ENCODE measurements around the gene AGAP3. TPM values are rescaled to one million over a fixed set of nuclear protein-coding genes. Genes with fewer than 3 reads are reported as not detected.

The AGAP3 gene
- total RNA-seq, 2 experiments from 2014 or later: 20.6 to 22.0 TPM

DNA sequence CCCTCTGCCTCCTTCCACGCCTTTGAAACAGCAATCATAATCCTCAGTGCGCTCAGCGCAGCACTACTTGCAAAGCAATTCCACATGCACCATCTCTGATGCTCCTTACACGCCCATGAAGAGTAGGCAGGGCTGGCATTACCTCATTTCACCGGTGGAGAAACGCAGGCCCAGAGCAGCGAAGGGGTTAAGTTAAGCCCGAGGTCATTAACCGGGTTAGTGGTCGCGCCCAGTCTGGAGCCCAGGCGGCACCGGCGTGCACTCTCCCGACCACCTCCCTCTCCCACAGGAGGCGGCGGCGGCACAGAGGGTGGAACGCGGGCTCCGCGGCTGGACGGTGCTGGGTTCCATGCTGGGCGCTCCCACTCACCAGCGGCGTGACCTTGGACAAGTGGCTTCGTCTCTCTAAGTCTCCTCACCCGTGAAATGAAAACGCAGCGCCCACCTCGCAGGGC, 6.2 kb upstream of the AGAP3 start:
- ChIA-PET CTCF (interaction anchor here (0.7 to 1.2 kb wide), 4 partner anchors 11 to 63 kb away, joined by 3 to 6 read pairs (median 3); no protein-coding TSS in a partner anchor), POLR2A (interaction anchor here (1.2 kb wide), 1 partner anchor 11 kb away, joined by 3 read pairs; no protein-coding TSS in a partner anchor)
- peaks cover 33% of the 10 kb centered on the region for H3K4me1 Mint-ChIP-seq (ENCODE audit: low read depth)
- TF ChIP-seq, protein P1, sequence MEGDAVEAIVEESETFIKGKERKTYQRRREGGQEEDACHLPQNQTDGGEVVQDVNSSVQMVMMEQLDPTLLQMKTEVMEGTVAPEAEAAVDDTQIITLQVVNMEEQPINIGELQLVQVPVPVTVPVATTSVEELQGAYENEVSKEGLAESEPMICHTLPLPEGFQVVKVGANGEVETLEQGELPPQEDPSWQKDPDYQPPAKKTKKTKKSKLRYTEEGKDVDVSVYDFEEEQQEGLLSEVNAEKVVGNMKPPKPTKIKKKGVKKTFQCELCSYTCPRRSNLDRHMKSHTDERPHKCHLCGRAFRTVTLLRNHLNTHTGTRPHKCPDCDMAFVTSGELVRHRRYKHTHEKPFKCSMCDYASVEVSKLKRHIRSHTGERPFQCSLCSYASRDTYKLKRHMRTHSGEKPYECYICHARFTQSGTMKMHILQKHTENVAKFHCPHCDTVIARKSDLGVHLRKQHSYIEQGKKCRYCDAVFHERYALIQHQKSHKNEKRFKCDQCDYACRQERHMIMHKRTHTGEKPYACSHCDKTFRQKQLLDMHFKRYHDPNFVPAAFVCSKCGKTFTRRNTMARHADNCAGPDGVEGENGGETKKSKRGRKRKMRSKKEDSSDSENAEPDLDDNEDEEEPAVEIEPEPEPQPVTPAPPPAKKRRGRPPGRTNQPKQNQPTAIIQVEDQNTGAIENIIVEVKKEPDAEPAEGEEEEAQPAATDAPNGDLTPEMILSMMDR (IDR thresholded peaks at IDR 0.05): peak; percentile 8
- peaks cover 21% of the 10 kb centered on the region for H3K36me3 Mint-ChIP-seq (ENCODE audit: low read depth)
- intact Hi-C loops (cut with micrococcal nuclease): no loop called here
- H3K4me3 Mint-ChIP-seq: peak overlapping the region; percentile 83
- ATAC-seq (peak; percentile 0), DNase-seq (no peak)
- no peaks in the 10 kb centered on the region for H3K9me3 Mint-ChIP-seq
- H3K27ac Mint-ChIP-seq: peak overlapping the region; percentile 80
- peaks cover 4% of the 10 kb centered on the region for H3K27me3 Mint-ChIP-seq

DNA sequence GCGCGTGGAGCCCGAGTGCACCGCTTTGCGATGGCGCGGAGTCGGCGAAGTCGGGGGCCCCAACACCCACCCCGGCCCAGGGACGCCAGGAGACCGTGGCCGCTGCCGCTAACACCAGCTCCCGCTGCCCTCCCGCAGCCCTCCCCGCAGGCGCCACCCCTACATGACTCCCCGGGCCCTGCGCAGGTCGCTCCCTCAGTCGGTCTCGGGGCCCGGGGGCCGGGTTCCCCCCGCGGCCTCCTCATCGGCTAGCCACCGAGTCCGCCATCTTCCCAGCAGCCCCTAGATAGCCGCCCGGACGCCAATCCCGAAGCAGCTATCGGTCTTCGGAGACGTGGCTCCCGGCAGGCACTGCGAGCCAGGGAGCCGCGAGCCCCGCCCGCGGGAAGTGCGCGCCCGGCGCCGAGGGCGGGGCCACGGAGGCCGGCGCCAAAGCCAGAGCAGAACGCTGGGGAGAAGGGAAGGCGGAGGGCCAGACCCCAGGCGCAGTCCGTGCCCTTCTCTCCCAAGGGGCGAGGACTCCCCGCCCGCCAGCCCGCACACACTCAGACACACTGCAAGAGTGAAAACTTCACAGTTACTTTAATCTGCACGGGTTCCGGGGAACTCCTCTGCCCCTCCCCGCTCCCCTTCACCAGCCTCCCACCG, 5.6 kb upstream of the AGAP3 start, which contains the start of gene FASTK:
Gene FASTK, minus strand, starts transcription at position 288 of the 648 bp plus-strand sequence. Its CDS starts 43 bp downstream, at position 245.
- Mint-ChIP-seq H3K4me1 (ENCODE audit: low read depth) (peaks cover 37% of the 10 kb centered on the region), H3K27ac (peak within 1 kb of the TSS; percentile 80), H3K27me3 (peaks cover 10% of the 10 kb centered on the region), H3K4me3 (peak within 1 kb of the TSS; percentile 99), H3K36me3 (ENCODE audit: low read depth) (peaks cover 21% of the 10 kb centered on the region), H3K9me3 (no peaks in the 10 kb centered on the region)
- CTCF ChIA-PET: interaction anchor here (0.7 to 1.2 kb wide), 4 partner anchors 10 to 63 kb away, joined by 3 to 6 read pairs (median 3); no protein-coding TSS in a partner anchor
- peak; percentile 92 for DNase-seq
- TF ChIP-seq, protein P1 (IDR thresholded peaks at IDR 0.05): no peak
- POLR2A ChIA-PET: interaction anchor here (1.2 kb wide), 1 partner anchor 12 kb away, joined by 3 read pairs; no protein-coding TSS in a partner anchor
- ATAC-seq: peak; percentile 86
- intact Hi-C loops (cut with micrococcal nuclease): no loop called here

DNA sequence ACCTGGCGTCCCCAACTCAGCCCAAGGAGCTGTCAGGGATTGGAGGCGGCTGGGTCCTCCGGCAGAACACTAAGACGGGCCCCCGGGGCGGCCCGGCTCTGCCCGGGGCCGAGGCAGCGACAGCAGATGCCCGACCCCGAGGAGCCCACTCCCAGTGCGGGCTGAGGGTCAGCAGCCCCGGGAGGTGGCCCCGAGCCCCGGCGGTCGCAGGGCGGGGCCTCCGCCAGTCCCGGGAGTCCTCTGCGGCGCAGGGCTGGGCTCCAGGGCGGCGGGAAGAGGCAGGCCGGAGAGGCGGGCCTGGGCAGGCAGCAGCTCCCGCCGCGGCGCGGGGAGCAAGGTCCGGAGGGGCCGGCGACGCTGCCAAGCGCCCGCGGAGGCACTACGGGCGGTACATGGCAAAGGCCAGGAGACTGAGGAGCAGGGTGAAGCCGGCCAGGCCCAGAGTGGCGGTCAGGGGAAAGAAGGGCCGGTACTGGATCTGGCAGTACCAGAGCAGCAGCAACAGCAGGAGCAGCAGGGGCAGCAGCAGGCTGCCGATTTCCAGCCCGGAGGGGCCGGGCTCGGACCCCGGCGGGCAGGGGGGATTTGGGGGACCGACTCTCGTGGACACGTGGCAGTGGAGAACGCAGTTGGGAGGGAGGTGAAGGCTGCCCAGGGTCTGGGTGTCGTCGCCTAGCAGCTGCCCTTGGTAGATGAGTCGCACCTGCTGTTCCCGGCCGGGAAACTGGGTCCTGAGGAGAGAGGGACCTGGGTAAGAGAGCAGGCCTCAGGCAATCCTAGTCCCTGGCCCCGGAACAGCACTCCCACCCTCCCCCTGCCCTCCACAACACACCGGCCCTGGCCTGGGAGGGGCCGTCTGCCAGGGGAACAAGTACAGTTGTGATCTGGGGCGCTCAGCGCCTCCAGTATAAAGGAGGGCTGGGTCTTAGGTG, 4.8 kb upstream of the AGAP3 start:
- Mint-ChIP-seq H3K4me1 (ENCODE audit: low read depth) (peaks cover 39% of the 10 kb centered on the region), H3K27me3 (peaks cover 13% of the 10 kb centered on the region), H3K27ac (peak overlapping the region; percentile 76), H3K9me3 (no peaks in the 10 kb centered on the region), H3K36me3 (ENCODE audit: low read depth) (peaks cover 18% of the 10 kb centered on the region), H3K4me3 (peak overlapping the region; percentile 99)
- DNase-seq: no peak
- intact Hi-C loops (cut with micrococcal nuclease): loop anchor here (2.0 kb wide), 1 partner anchor 23 kb away; the partner anchor contains the start of gene SLC4A2
- POLR2A ChIA-PET: interaction anchor here (1.2 kb wide), 1 partner anchor 13 kb away, joined by 3 read pairs; no protein-coding TSS in a partner anchor
- no peak for ATAC-seq
- CTCF ChIA-PET: interaction anchor here (1.0 to 3.7 kb wide), 4 partner anchors 9 to 64 kb away, joined by 3 to 38 read pairs (median 4); no protein-coding TSS in a partner anchor
- TF ChIP-seq, protein P1 (IDR thresholded peaks at IDR 0.05): no peak

DNA sequence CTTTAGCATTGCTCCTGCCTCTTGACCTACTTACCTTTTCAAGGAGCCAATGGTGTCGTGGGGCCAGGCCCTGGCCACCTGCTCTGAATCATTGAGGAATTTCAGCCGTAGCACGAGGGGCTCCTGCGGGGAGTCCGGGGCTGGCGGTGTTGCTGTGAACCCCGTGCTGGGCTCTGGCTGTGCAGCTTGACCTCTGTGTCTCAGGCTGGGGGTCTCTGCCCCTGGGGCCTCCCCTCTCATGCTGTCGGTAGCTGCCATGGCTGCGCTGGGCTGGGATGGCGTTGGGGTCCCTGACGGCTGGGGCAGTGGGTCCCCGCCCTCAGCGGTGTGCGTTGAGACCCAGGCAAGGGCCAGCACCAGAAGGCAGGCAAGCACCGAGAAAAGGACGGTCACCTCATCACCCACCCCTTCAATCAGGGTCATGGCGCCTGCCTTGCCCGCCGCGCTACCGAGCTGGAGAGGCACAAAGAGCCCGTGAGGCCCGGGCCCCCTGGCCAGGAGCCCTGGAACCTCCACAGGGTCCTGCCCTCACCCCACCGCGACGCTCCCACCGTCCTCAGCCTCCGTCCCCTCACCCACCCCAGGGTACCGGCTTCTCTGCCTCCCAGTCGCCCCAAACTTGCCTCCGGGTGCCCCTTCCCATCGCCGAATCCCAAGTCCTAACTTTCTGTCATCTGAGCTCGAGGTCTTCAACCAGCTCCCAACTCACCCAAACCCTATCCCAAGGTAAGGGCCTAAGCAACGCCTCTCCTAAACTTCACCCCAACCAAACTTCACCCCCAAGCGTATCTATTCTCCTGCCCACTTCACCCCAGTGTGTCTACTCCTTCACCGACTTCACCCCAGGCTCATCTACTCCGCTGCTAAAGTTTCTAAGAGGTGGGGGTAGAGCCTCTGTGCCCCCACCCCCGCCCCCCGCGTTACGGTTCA, 3.9 kb upstream of the AGAP3 start:
- peaks cover 38% of the 10 kb centered on the region for H3K4me1 Mint-ChIP-seq (ENCODE audit: low read depth)
- peaks cover 18% of the 10 kb centered on the region for H3K36me3 Mint-ChIP-seq (ENCODE audit: low read depth)
- ChIA-PET CTCF (interaction anchor here (1.0 to 3.7 kb wide), 5 partner anchors 22 to 120 kb away, joined by 3 to 38 read pairs (median 3); no protein-coding TSS in a partner anchor), POLR2A (interaction anchor here (0.7 to 1.3 kb wide), 2 partner anchors 44 to 74 kb away, joined by 3 to 4 read pairs; no protein-coding TSS in a partner anchor)
- H3K27me3 Mint-ChIP-seq: peaks cover 14% of the 10 kb centered on the region
- intact Hi-C loops (cut with micrococcal nuclease): loop anchor here (2.0 kb wide), 1 partner anchor 24 kb away; the partner anchor contains the start of gene SLC4A2
- no peak for ATAC-seq
- DNase-seq: no peak
- peak overlapping the region; percentile 99 for H3K4me3 Mint-ChIP-seq
- TF ChIP-seq, protein P1 (IDR thresholded peaks at IDR 0.05): no peak
- H3K9me3 Mint-ChIP-seq: no peaks in the 10 kb centered on the region
- peak overlapping the region; percentile 95 for H3K27ac Mint-ChIP-seq
